Endothelial cell of umbilical vein (primary cell): ENCODE data around the gene DEPDC1. TPM values are rescaled to one million over a fixed set of nuclear protein-coding genes. Genes with fewer than 3 reads are reported as not detected.

ENCODE experiments used
- BruUV-seq: library from RNA; stranded (reverse); fragments of 400-500 nt; replicated peaks from 2 replicates; lab custom pipeline; 2021; lab: Mats Ljungman, UMichigan
- CTCF ChIA-PET: fragments of 300-600, 350-600 bp; sonication (Branson Sonifier 250); formaldehyde crosslinking; loops from one replicate; lab custom pipeline; 2021; ENCODE audit warnings: antibody characterized with exemption, inconsistent platforms; lab: Charles Lee
- POLR2A ChIA-PET: fragments of 300-600, 350-600 bp; sonication (Branson Sonifier 250); formaldehyde crosslinking; loops from one replicate; lab custom pipeline; 2021; ENCODE audit warnings: antibody characterized with exemption, inconsistent platforms; lab: Charles Lee
- DNase-seq: peaks from one replicate; pipeline ENCODE4 v3.0.0-alpha.2; 2011; ENCODE audit warnings: low read depth, low spot score
- FAIRE-seq: peaks from 2 replicates; lab custom pipeline; 2011; peaks lifted over from hg19 to GRCh38; lab: Jason Lieb, UNC
- H2AFZ ChIP-seq: 2 replicates; pipeline ENCODE4 v1.6.0; 2012; ENCODE audit warnings: low read depth, low read length, control low read depth, inconsistent platforms
- H3K27ac ChIP-seq: 2 replicates; pipeline ENCODE4 v1.5.1; 2011; ENCODE audit warnings: low read depth, mild to moderate bottlenecking, control low read depth, low read length, moderate library complexity; ENCODE audit not compliant: insufficient read depth
- H3K27me3 ChIP-seq, 2 experiments: 2 replicates each; pipeline versions ENCODE4 v1.6.0 to v1.6.1; 2011; ENCODE audit warnings: low read length in 2 of 2, mixed read lengths in 1 of 2; ENCODE audit not compliant: control insufficient read depth in 2 of 2, insufficient read depth in 2 of 2
- H3K36me3 ChIP-seq, 2 experiments: 2 replicates in 1 of 2; 3 replicates in 1 of 2; pipeline ENCODE4 v1.5.1; 2011; ENCODE audit warnings: low read length in 2 of 2, mild to moderate bottlenecking in 1 of 2, moderate library complexity in 1 of 2; ENCODE audit not compliant: control insufficient read depth in 2 of 2, insufficient read depth in 2 of 2; ENCODE audit errors: extremely low read depth in 1 of 2
- H3K4me1 ChIP-seq: 3 replicates; pipeline ENCODE4 v1.5.1; 2011; ENCODE audit warnings: mild to moderate bottlenecking, low read length; ENCODE audit not compliant: control insufficient read depth, insufficient read depth; ENCODE audit errors: extremely low read depth
- H3K4me2 ChIP-seq: 2 replicates; pipeline ENCODE4 v1.6.1; 2011; ENCODE audit warnings: low read length, control low read depth, mixed read lengths; ENCODE audit not compliant: insufficient read depth
- H3K4me3 ChIP-seq, 3 experiments: fragments of 200-600 bp in 1 of 3; sonication (generic), shearing (Covaris generic) in 1 of 3; replicated peaks in 1 of 3; 2 replicates each; pipeline ENCODE4 v1.5.1; 2011 to 2016; ENCODE audit warnings: control low read depth in 3 of 3, low read length in 3 of 3, mild to moderate bottlenecking in 2 of 3, inconsistent platforms in 1 of 3, low read depth in 1 of 3, moderate library complexity in 1 of 3; ENCODE audit not compliant: insufficient read depth in 1 of 3
- H3K79me2 ChIP-seq: 2 replicates; pipeline ENCODE4 v1.6.0; 2012; ENCODE audit warnings: low read length, inconsistent platforms; ENCODE audit not compliant: control insufficient read depth, insufficient read depth
- H3K9ac ChIP-seq: replicated peaks from 2 replicates; pipeline ENCODE3; 2011; ENCODE audit warnings: low read length, control low read depth; ENCODE audit not compliant: insufficient read depth; ENCODE audit errors: extremely low read depth
- H3K9me1 ChIP-seq: replicated peaks from 3 replicates; pipeline ENCODE4 v1.6.0; 2011; ENCODE audit warnings: mild to moderate bottlenecking, low read length; ENCODE audit not compliant: control insufficient read depth, insufficient read depth; ENCODE audit errors: extremely low read depth
- H3K9me3 ChIP-seq: replicated peaks from 2 replicates; pipeline ENCODE4 v1.5.1; 2012; ENCODE audit warnings: low read length, inconsistent platforms; ENCODE audit not compliant: control insufficient read depth, insufficient read depth
- H4K20me1 ChIP-seq: replicated peaks from 2 replicates; pipeline ENCODE3; 2011; ENCODE audit warnings: mild to moderate bottlenecking, low read length; ENCODE audit not compliant: control insufficient read depth, insufficient read depth; ENCODE audit errors: extremely low read depth
- EZH2 ChIP-seq: IDR thresholded peaks from 2 replicates; pipeline ENCODE4 v1.6.1; 2012; ENCODE audit warnings: borderline replicate concordance, low read depth, mild to moderate bottlenecking, moderate library complexity, low read length, inconsistent platforms; ENCODE audit not compliant: severe bottlenecking
- FOS ChIP-seq: IDR thresholded peaks from 2 replicates; pipeline ENCODE4 v1.6.1; 2011; ENCODE audit warnings: mild to moderate bottlenecking, low read length, moderate library complexity, borderline replicate concordance; ENCODE audit not compliant: insufficient read depth
- GATA2 ChIP-seq: IDR thresholded peaks from 2 replicates; pipeline ENCODE4 v1.7.0; 2011; ENCODE audit warnings: low read depth, mild to moderate bottlenecking, moderate library complexity, mixed read lengths, low read length; ENCODE audit not compliant: insufficient read length, insufficient read depth
- JUN ChIP-seq: IDR thresholded peaks from 2 replicates; pipeline ENCODE4 v1.6.1; 2011; ENCODE audit warnings: borderline replicate concordance, low read depth; ENCODE audit not compliant: insufficient read length, insufficient read depth
- MAX ChIP-seq: IDR thresholded peaks from 2 replicates; pipeline ENCODE4 v1.6.1; 2011; ENCODE audit not compliant: insufficient read depth, insufficient read length
- MYC ChIP-seq: IDR thresholded peaks from one replicate; pipeline ENCODE4 v1.6.1; 2011; ENCODE audit warnings: mild to moderate bottlenecking, low read depth, low read length
- POLR2A ChIP-seq: IDR thresholded peaks from 2 replicates; pipeline ENCODE4 v1.6.1; 2012; ENCODE audit warnings: low read depth, mild to moderate bottlenecking, control low read depth, low read length
- POLR2AphosphoS5 ChIP-seq: IDR thresholded peaks from 2 replicates; pipeline ENCODE4 v1.6.1; 2012; ENCODE audit warnings: low read depth, mild to moderate bottlenecking, control low read depth, low read length, moderate library complexity; ENCODE audit not compliant: insufficient read depth
- dilution Hi-C: fragments of 300-500 bp; cut with MboI; formaldehyde crosslinking; loops from one replicate; pipeline ENCODE4 v1.15.0; 2019; ENCODE audit warnings: low sequenced_read_pairs; ENCODE audit not compliant: extremely low pct_ligation_motif_present
- intact Hi-C: fragments of 100-400 bp; cut with micrococcal nuclease; formaldehyde crosslinking; loops from one replicate; pipeline ENCODE4 v1.10.0; 2022
- polyA plus RNA-seq, 4 experiments: library from polyadenylated mRNA; depleted of rRNA in 3 of 4; stranded (reverse) in 3 of 4; unstranded in 1 of 4; fragments of >200 nt; gene quantifications; 2 replicates each; pipeline versions ENCODE4 v1.2.1 to v1.2.3, GENCODE V29; 2011 to 2012; ENCODE audit warnings: missing spikeins in 1 of 4
- total RNA-seq: library from RNA; stranded (reverse); gene quantifications from 2 replicates; pipeline ENCODE4 v1.2.3, GENCODE V29; 2021
- TF ChIP-seq, protein P1 (sequence below), 2 donors: IDR thresholded peaks; 1 replicate in 1 of 2; 2 replicates in 1 of 2; pipeline ENCODE4 v1.5.1; 2011; ENCODE audit warnings: low read length in 2 of 2, mild to moderate bottlenecking in 2 of 2, moderate library complexity in 2 of 2, control low read depth in 1 of 2, inconsistent platforms in 1 of 2, low read depth in 1 of 2; ENCODE audit not compliant: insufficient read depth in 1 of 2; ENCODE audit errors: extremely low read depth in 1 of 2

Gene DEPDC1
- total and polyA plus RNA-seq, 2 donors (not counting 3 experiments of a cell fraction or from before 2014, with no cell fraction given): 5.5 to 30.4 TPM

- Histone ChIP-seq H3K4me2 (no peak overlapping the region), H3K4me1 (no peaks in the 10 kb centered on the region), H2AFZ (no peak overlapping the region), H3K27ac (no peak overlapping the region), H3K9ac (no peak overlapping the region), H4K20me1 (no peaks in the 10 kb centered on the region), H3K9me1 (no peaks in the 10 kb centered on the region), H3K27me3 (peaks cover 12 to 16% of the 10 kb centered on the region in 2 experiments), H3K79me2 (no peaks in the 10 kb centered on the region), H3K9me3 (no peaks in the 10 kb centered on the region), H3K36me3 (no peaks in the 10 kb centered on the region), H3K4me3 (no peak overlapping the region)
- no peak for FAIRE-seq
- TF ChIP-seq POLR2AphosphoS5 (no peak), EZH2 (no peak), MYC (no peak), FOS (no peak), GATA2 (no peak), POLR2A (no peak), MAX (no peak), JUN (no peak)
- TF ChIP-seq, protein P1, sequence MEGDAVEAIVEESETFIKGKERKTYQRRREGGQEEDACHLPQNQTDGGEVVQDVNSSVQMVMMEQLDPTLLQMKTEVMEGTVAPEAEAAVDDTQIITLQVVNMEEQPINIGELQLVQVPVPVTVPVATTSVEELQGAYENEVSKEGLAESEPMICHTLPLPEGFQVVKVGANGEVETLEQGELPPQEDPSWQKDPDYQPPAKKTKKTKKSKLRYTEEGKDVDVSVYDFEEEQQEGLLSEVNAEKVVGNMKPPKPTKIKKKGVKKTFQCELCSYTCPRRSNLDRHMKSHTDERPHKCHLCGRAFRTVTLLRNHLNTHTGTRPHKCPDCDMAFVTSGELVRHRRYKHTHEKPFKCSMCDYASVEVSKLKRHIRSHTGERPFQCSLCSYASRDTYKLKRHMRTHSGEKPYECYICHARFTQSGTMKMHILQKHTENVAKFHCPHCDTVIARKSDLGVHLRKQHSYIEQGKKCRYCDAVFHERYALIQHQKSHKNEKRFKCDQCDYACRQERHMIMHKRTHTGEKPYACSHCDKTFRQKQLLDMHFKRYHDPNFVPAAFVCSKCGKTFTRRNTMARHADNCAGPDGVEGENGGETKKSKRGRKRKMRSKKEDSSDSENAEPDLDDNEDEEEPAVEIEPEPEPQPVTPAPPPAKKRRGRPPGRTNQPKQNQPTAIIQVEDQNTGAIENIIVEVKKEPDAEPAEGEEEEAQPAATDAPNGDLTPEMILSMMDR (IDR thresholded peaks at IDR 0.05; ENCODE audit: extremely low read depth in 1 of 2, insufficient read depth in 1 of 2, low read depth in 1 of 2, low read length in 2 of 2): no peak
- DNase-seq: no peak
- dilution Hi-C loops: no loop called here
- ChIA-PET CTCF (interaction anchor here (1.3 to 2.1 kb wide), 2 partner anchors 9 to 10 kb away, joined by 3 to 9 read pairs; no protein-coding TSS in a partner anchor), POLR2A (no interaction called here)
- intact Hi-C loops: no loop called here
- no TSS peak for BruUV-seq
Observed at GRCh38 chr1:68433395-68433794, 63.5 kb downstream of the DEPDC1 start.
